Vagina (tissue), 2 donors: ENCODE data around the gene RMI2.

Experiments
- POLR2A ChIP-seq, 2 donors: fragments of 450-650 bp; IDR thresholded peaks; one replicate each; pipeline ENCODE4 v1.6.1; 2017; ENCODE audit warnings: antibody characterized with exemption in 2 of 2, mild to moderate bottlenecking in 2 of 2, moderate library complexity in 2 of 2
- POLR2AphosphoS5 ChIP-seq, 2 donors: sonication (generic); formaldehyde crosslinking; IDR thresholded peaks; one replicate each; pipeline ENCODE4 v1.9.0; 2017; ENCODE audit warnings: antibody characterized with exemption in 2 of 2, mild to moderate bottlenecking in 2 of 2, low read depth in 1 of 2; ENCODE audit not compliant: insufficient read depth in 1 of 2
- TF ChIP-seq, protein P1 (sequence below), 3 experiments: fragments of 450-650 bp in 2 of 3; fragments of 200-600 bp in 1 of 3; sonication (generic) in 1 of 3; IDR thresholded peaks; one replicate each; pipeline ENCODE4 v1.5.1; 2017 to 2019; ENCODE audit warnings: antibody characterized with exemption in 3 of 3, mild to moderate bottlenecking in 2 of 3, moderate library complexity in 2 of 3

DNA sequence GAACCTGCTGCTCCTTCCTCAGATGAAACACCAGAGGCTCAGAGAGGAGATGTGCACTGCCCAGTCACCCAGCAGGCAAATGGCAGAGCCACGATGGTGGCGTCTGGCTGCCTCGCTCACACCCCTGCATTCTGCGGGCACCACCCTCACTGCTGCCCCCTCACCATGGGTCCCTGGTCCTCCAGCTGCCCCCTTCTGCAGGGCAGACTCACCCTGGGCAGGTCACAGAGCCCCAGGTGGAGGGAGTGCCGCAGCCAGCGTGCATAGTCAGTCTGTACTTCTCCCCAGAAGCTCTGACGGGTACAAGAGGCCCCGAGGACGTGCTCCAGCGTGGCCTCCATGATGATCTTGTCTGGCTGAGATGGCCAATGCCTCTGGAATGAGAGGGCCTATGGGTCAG, 52.9 kb downstream of the RMI2 start:
- TF ChIP-seq, protein P1, sequence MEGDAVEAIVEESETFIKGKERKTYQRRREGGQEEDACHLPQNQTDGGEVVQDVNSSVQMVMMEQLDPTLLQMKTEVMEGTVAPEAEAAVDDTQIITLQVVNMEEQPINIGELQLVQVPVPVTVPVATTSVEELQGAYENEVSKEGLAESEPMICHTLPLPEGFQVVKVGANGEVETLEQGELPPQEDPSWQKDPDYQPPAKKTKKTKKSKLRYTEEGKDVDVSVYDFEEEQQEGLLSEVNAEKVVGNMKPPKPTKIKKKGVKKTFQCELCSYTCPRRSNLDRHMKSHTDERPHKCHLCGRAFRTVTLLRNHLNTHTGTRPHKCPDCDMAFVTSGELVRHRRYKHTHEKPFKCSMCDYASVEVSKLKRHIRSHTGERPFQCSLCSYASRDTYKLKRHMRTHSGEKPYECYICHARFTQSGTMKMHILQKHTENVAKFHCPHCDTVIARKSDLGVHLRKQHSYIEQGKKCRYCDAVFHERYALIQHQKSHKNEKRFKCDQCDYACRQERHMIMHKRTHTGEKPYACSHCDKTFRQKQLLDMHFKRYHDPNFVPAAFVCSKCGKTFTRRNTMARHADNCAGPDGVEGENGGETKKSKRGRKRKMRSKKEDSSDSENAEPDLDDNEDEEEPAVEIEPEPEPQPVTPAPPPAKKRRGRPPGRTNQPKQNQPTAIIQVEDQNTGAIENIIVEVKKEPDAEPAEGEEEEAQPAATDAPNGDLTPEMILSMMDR (IDR thresholded peaks at IDR 0.05), result no peak
- TF ChIP-seq POLR2AphosphoS5 (IDR thresholded peaks at IDR 0.05; ENCODE audit: insufficient read depth in 1 of 2, low read depth in 1 of 2) (no peak), POLR2A (IDR thresholded peaks at IDR 0.05) (no peak)
